Pancreas (tissue), 10 donors: ENCODE data around the gene CCDC83. TPM values are rescaled to one million over a fixed set of nuclear protein-coding genes. Genes with fewer than 3 reads are reported as not detected.

Source experiments
- ATAC-seq, 4 donors: fragments of 200-7000 bp; cut with Tn5 transposase; one replicate each; pipeline versions ENCODE4 v1.8.0 to v1.9.1; 2020; ENCODE audit warnings: mild to moderate bottlenecking in 4 of 4, moderate library complexity in 4 of 4
- DNase-seq, 6 donors: peaks; one replicate each; pipeline ENCODE4 v3.0.0-alpha.2; 2020
- FAIRE-seq: peaks from 2 replicates; lab custom pipeline; 2012; peaks lifted over from hg19 to GRCh38; lab: Jason Lieb, UNC
- H3K27ac ChIP-seq, 4 donors: fragments of 200-600 bp; sonication (generic); 1 replicate in 3 of 4; 2 replicates in 1 of 4; pipeline versions ENCODE4 v1.5.0 to v1.8.0; 2020
- H3K27me3 ChIP-seq, 4 donors: fragments of 200-600 bp; one replicate each; pipeline ENCODE4 v1.8.0; 2021
- H3K36me3 ChIP-seq, 3 donors: fragments of 200-600 bp; sonication (generic) in 1 of 3; one replicate each; pipeline versions ENCODE4 v1.5.0 to v1.8.0; 2020 to 2021
- H3K4me1 ChIP-seq, 3 donors: fragments of 200-600 bp; one replicate each; pipeline ENCODE4 v1.8.0; 2021
- H3K4me3 ChIP-seq, 4 donors: fragments of 200-600 bp; sonication (generic) in 2 of 4; one replicate each; pipeline versions ENCODE4 v1.5.0 to v1.8.0; 2020 to 2021
- H3K9me3 ChIP-seq, 4 donors: fragments of 200-600 bp; one replicate each; pipeline ENCODE4 v1.8.0; 2021
- CTCF ChIP-seq, 4 donors: fragments of 200-600 bp; sonication (generic) in 3 of 4; IDR thresholded peaks; one replicate each; pipeline versions ENCODE4 v1.5.0 to v1.8.0; 2021; ENCODE audit warnings: antibody characterized with exemption in 4 of 4
- whole genome bisulfite sequencing, 2 donors: extraction: QIAGEN DNeasy Blood & Tissue Kit; methylation state at CpG; one replicate each; pipeline ENCODE4 v1.1.7; 2013; 5-methylcytosine and 5-hydroxymethylcytosine counted together
- intact Hi-C, 3 donors: fragments of 100-400 bp; cut with DNase I; formaldehyde crosslinking; loops; one replicate each; pipeline versions ENCODE4 v1.11.1 to v1.14.2; 2022
- polyA plus RNA-seq, 2 donors: library from polyadenylated mRNA; stranded (reverse); fragments of 200-250 nt; gene quantifications; one replicate each; pipeline ENCODE4 v1.2.3, GENCODE V29; 2013
- total RNA-seq, 6 donors: library from RNA; stranded (reverse); fragmentation: NEBNext Ultra II Directional in 4 of 6; extraction: Animal tissue kit (Norgen Biotek cat#: 25700) in 4 of 6; gene quantifications; one replicate each; pipeline versions ENCODE4 v1.2.1 to v1.2.4, GENCODE V29; 2021 to 2023
- donor health status: healthy with polysubstance abuse.
- donor health status: DM: no; HTN: no; CAD: no; lungs with moderate emphysema.
- donor health status: DM: no; HTN: no; CAD: no.
- donor health status: control.
- donor health status: control.
- donor health status: Bipolar disorder and iron deficiency.
- donor health status: DM: yes; HTN: yes; CAD: no.
- donor health status: DM: no; HTN: no; CAD: no.
- donor health status: DM: no; HTN: no; CAD: no.
- donor health status: DM: yes; HTN: yes; CAD: no.

Gene CCDC83
- total and polyA plus RNA-seq, 8 donors: not detected

GRCh38 chr11:85967457-85967856 is 112.3 kb downstream of the CCDC83 start:
- no peaks in the 10 kb centered on the region for H3K4me1 ChIP-seq
- H3K36me3 ChIP-seq: peaks cover 0 to 21% (median 3%) of the 10 kb centered on the region in 3 donors
- intact Hi-C loops: no loop called here
- TF ChIP-seq CTCF (IDR thresholded peaks at IDR 0.05): no peak
- H3K9me3 ChIP-seq: no peaks in the 10 kb centered on the region
- DNase-seq: no peak
- no peaks in the 10 kb centered on the region for H3K27me3 ChIP-seq
- 81 to 88% methylated on average over 5 of the region's 5 CpGs for WGBS, 2 donors
- no peak for ATAC-seq
- H3K4me3 ChIP-seq: no peak overlapping the region
- FAIRE-seq: no peak
- no peak overlapping the region for H3K27ac ChIP-seq

Other genes with a start within 250 kb of the CCDC83 start
- 1 to 10 TPM; 2.5 to 5.4 (median 4.5) TPM for gene DLG2, start 228.0 kb upstream of the CCDC83 start, total RNA-seq
- gene DLG2, start 228.0 kb upstream of the CCDC83 start, polyA plus RNA-seq: 1 to 10 TPM; 1.2 to 2.2 TPM
- 10 to 100 TPM in 5 of 6 donors, 1 to 10 TPM in 1; 9.7 to 25.0 (median 15.3) TPM for gene TMEM126B, start 226.8 kb upstream of the CCDC83 start, total RNA-seq
- gene TMEM126B, start 226.8 kb upstream of the CCDC83 start, polyA plus RNA-seq: 10 to 100 TPM; 34.1 to 39.3 TPM
- gene TMEM126A, start 207.4 kb upstream of the CCDC83 start, total RNA-seq: 10 to 100 TPM in 5 of 6 donors, 1 to 10 TPM in 1; 9.6 to 18.2 (median 13.7) TPM
- gene TMEM126A, start 207.4 kb upstream of the CCDC83 start, polyA plus RNA-seq: 10 to 100 TPM; 26.7 to 27.8 TPM
- gene CREBZF, start 190.3 kb upstream of the CCDC83 start, total RNA-seq: 10 to 100 TPM; 13.7 to 25.8 (median 20.2) TPM
- 10 to 100 TPM; 41.4 to 41.6 TPM for gene CREBZF, start 190.3 kb upstream of the CCDC83 start, polyA plus RNA-seq
- under 1 TPM in 2 of 6 donors, not detected in 4; 0.12 to 0.62 TPM for gene CCDC89, start 169.2 kb upstream of the CCDC83 start, total RNA-seq
- gene CCDC89, start 169.2 kb upstream of the CCDC83 start, polyA plus RNA-seq: under 1 TPM; 0.11 to 0.31 TPM
- 10 to 100 TPM in 1 of 6 donors, 1 to 10 TPM in 5; 2.8 to 12.2 (median 4.1) TPM for gene SYTL2, start 44.2 kb upstream of the CCDC83 start, total RNA-seq
- 1 to 10 TPM; 2.5 to 4.1 TPM for gene SYTL2, start 44.2 kb upstream of the CCDC83 start, polyA plus RNA-seq
- gene PICALM, start 213.7 kb downstream of the CCDC83 start, total RNA-seq: 10 to 100 TPM; 34.5 to 90.9 (median 58.1) TPM
- gene PICALM, start 213.7 kb downstream of the CCDC83 start, polyA plus RNA-seq: 10 to 100 TPM; 23.3 to 48.1 TPM